ENCODE measurements around the gene LSAMP.

Gene LSAMP

DNA sequence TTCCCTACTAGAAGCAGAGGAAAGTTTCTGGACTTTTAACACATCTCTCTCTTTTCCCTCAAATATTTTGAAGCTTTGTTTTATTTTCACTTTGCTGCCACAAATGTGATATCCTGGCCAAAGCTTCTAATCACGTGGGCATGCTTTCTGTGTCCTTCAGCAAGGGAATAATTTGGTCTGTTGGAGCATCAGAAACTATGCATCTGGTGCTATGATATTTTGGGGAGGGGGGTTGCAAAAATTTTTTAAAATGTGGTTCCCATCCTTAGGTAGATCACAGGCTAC is 567.7 kb downstream of the LSAMP start:
- Histone ChIP-seq H3K4me3 (ENCODE audit: low read length) (no peak overlapping the region), H3K79me2 (ENCODE audit: low read length) (no peaks in the 10 kb centered on the region), H2AFZ (ENCODE audit: low read depth, low read length) (no peak overlapping the region), H3K27me3 (ENCODE audit: low read depth, low read length) (no peaks in the 10 kb centered on the region; the same call in 1 of the 2 replicates), H3K36me3 (replicated peaks; ENCODE audit: low read depth, low read length) (no peaks in the 10 kb centered on the region), H3K9me3 (ENCODE audit: insufficient read depth, low read length) (no peaks in the 10 kb centered on the region), H3K4me2 (ENCODE audit: low read length) (no peak overlapping the region), H4K20me1 (ENCODE audit: insufficient read depth, low read length) (no peaks in the 10 kb centered on the region), H3K4me1 (ENCODE audit: low read length) (peaks cover 19% of the 10 kb centered on the region), H3K27ac (ENCODE audit: low read length) (no peak overlapping the region), H3K9ac (ENCODE audit: low read length) (no peak overlapping the region)
- TF ChIP-seq EZH2phosphoT487 (IDR thresholded peaks at IDR 0.05; ENCODE audit: low read depth): no peak
- TF ChIP-seq, protein P1, sequence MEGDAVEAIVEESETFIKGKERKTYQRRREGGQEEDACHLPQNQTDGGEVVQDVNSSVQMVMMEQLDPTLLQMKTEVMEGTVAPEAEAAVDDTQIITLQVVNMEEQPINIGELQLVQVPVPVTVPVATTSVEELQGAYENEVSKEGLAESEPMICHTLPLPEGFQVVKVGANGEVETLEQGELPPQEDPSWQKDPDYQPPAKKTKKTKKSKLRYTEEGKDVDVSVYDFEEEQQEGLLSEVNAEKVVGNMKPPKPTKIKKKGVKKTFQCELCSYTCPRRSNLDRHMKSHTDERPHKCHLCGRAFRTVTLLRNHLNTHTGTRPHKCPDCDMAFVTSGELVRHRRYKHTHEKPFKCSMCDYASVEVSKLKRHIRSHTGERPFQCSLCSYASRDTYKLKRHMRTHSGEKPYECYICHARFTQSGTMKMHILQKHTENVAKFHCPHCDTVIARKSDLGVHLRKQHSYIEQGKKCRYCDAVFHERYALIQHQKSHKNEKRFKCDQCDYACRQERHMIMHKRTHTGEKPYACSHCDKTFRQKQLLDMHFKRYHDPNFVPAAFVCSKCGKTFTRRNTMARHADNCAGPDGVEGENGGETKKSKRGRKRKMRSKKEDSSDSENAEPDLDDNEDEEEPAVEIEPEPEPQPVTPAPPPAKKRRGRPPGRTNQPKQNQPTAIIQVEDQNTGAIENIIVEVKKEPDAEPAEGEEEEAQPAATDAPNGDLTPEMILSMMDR (IDR thresholded peaks at IDR 0.05; ENCODE audit: low read depth, low read length): no peak

DNA sequence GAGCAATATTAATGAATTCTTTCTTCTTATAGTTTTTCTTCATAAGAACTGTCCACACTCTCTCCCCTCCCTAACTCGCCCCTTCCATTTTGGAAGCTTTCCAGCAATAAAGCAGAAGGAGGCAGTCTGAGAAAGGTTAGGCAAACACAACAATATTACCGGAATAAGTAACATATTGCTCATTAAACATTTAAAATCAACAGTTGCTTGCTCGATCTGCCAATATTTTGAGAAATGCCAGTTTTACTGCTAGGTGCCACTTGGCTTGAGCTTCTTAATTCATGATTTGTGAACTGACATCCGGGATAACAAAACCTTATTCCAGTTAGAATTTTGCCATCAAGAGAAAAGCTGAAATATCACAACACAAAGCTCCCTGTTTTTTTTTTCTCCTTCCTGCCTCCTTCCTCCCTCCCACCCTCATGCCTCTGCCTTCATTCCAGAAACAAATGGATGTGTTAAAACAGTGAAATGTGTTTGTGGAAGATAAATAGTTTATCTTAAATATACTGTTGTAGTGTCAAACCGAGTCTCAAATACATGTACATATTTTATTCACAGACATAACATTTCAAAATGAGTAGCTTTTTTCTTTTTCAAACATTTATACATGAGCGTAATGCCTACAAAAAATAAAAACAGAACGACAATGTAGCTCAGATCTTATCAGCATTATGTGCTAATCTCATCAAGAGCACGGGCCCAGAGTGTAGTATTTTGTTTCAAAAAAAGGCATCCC is 568.2 kb downstream of the LSAMP start:
- Histone ChIP-seq H2AFZ (ENCODE audit: low read depth, low read length) (no peak overlapping the region), H3K9me3 (ENCODE audit: insufficient read depth, low read length) (no peaks in the 10 kb centered on the region), H3K27me3 (ENCODE audit: low read depth, low read length) (no peaks in the 10 kb centered on the region; the same call in 1 of the 2 replicates), H4K20me1 (ENCODE audit: insufficient read depth, low read length) (no peaks in the 10 kb centered on the region), H3K4me3 (ENCODE audit: low read length) (no peak overlapping the region), H3K36me3 (replicated peaks; ENCODE audit: low read depth, low read length) (no peaks in the 10 kb centered on the region), H3K4me2 (ENCODE audit: low read length) (no peak overlapping the region; the same call in 1 of the 2 replicates), H3K79me2 (ENCODE audit: low read length) (no peaks in the 10 kb centered on the region), H3K27ac (ENCODE audit: low read length) (no peak overlapping the region), H3K9ac (ENCODE audit: low read length) (no peak overlapping the region), H3K4me1 (ENCODE audit: low read length) (peaks cover 19% of the 10 kb centered on the region)
- TF ChIP-seq, protein P1 (IDR thresholded peaks at IDR 0.05; ENCODE audit: low read depth, low read length): no peak
- TF ChIP-seq EZH2phosphoT487 (IDR thresholded peaks at IDR 0.05; ENCODE audit: low read depth): no peak

DNA sequence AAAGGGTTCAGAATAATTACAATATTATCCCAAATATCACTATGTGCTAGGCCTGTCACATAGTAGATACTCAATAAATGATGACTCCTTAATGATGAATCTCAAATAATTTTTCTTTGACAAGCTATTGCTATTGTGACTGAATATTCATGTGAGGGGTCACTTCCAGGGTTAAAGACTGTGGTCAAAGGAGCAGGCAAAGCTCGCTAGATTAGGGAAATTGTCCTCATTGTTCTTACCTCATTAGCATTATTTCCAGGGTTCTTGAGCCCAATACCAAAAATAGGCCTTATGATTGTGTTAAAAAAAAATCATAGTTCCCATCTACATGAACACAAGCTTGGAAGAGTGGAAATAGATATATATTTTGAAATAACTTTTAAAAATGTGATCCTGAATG is 569.8 kb downstream of the LSAMP start:
- Histone ChIP-seq H3K9ac (ENCODE audit: low read length) (no peak overlapping the region), H3K4me2 (ENCODE audit: low read length) (peak overlapping the region; percentile 65), H3K27ac (ENCODE audit: low read length) (no peak overlapping the region), H3K9me3 (ENCODE audit: insufficient read depth, low read length) (no peaks in the 10 kb centered on the region), H3K4me3 (ENCODE audit: low read length) (no peak overlapping the region), H4K20me1 (ENCODE audit: insufficient read depth, low read length) (no peaks in the 10 kb centered on the region), H3K36me3 (replicated peaks; ENCODE audit: low read depth, low read length) (no peaks in the 10 kb centered on the region), H2AFZ (ENCODE audit: low read depth, low read length) (no peak overlapping the region), H3K79me2 (ENCODE audit: low read length) (no peaks in the 10 kb centered on the region), H3K4me1 (ENCODE audit: low read length) (peaks cover 19% of the 10 kb centered on the region), H3K27me3 (ENCODE audit: low read depth, low read length) (no peaks in the 10 kb centered on the region; the same call in 1 of the 2 replicates)
- TF ChIP-seq EZH2phosphoT487 (IDR thresholded peaks at IDR 0.05; ENCODE audit: low read depth): no peak
- TF ChIP-seq, protein P1 (IDR thresholded peaks at IDR 0.05; ENCODE audit: low read depth, low read length): no peak

DNA sequence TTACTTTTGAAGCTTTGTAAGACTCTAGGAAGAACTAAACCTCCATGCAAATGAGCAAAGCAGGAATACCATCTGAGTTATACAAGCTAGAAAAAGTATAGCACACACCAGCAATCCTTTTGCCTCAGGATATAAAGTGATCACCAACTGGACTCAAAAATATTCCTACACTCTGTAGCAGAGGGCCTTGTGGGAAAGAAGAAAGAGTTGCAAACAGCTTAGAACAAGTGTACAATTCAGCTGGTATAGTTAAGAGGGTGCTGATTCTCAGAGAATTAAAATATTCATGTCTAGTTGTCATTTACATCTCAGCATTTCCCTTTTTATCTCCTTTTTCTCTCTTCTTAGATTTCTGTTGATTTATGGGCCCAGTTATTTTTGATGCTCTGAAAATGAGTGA is 573.6 kb downstream of the LSAMP start:
- Histone ChIP-seq H4K20me1 (ENCODE audit: insufficient read depth, low read length) (no peaks in the 10 kb centered on the region), H3K9ac (ENCODE audit: low read length) (no peak overlapping the region), H3K27me3 (ENCODE audit: low read depth, low read length) (no peaks in the 10 kb centered on the region; the same call in 1 of the 2 replicates), H3K79me2 (ENCODE audit: low read length) (no peaks in the 10 kb centered on the region), H3K4me2 (ENCODE audit: low read length) (no peak overlapping the region), H2AFZ (ENCODE audit: low read depth, low read length) (no peak overlapping the region), H3K4me3 (ENCODE audit: low read length) (no peak overlapping the region), H3K9me3 (ENCODE audit: insufficient read depth, low read length) (no peaks in the 10 kb centered on the region), H3K4me1 (ENCODE audit: low read length) (peaks cover 16% of the 10 kb centered on the region), H3K36me3 (replicated peaks; ENCODE audit: low read depth, low read length) (no peaks in the 10 kb centered on the region), H3K27ac (ENCODE audit: low read length) (no peak overlapping the region)
- TF ChIP-seq, protein P1 (IDR thresholded peaks at IDR 0.05; ENCODE audit: low read depth, low read length): no peak
- no peak for TF ChIP-seq EZH2phosphoT487 (IDR thresholded peaks at IDR 0.05; ENCODE audit: low read depth)
